ELF-1 (cell line): ENCODE measurements around the gene ZNF14.
"Not testable (repeated sequence)": the region's sequence is repeated elsewhere in the genome, so short reads cannot be mapped to it uniquely, and the experiment has no call there.

Source experiments
- DNase-seq: peaks from one replicate; pipeline ENCODE4 v3.0.0-alpha.2; 2016; ENCODE audit warnings: low read depth, low spot score

The ZNF14 gene

DNA sequence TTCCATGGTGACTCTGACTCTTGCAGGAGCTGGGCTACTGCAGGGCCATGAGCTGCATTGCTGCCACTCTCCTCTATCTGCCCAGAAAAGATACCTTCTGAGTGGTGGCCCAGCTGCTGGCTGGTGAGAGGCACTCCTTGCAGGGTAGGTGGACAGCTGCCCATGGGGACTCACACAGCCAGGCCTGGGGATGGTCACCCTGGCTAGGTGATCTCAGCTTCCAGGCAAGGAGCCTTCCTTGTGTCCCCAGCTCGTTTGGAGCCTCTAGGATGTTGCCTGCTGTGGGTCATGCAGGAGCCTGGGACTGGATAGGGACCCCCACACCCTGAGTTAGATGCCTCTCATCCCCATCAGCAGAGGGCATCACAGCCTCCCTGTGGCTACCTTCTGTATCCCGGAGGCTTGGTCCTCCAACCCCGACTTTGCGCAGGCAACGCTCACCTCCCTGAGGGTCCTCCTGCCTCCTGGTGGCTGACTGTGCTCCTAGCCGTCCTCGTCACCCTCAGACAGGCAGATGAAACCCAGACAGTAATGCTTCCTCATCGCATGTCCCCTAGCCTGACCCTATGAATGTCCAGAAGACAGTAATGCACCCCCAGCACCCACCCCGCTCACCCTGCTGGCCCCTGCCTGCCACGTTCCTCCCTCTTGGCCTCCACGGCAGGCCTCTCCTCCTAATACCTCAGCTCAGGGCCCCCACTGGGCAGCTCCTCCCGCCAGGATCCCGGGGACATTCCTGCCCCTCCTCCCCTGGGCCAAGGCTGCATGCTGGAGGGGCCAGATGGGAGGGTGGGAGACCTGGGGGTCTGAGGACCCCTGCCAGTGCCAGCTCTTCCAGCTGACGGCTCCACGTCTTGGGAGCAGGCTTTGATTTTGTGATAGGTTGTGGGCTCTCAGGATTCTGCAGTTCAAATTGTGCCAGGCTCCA lies 13.6 kb upstream of the ZNF14 start:
- no peak for DNase-seq

DNA sequence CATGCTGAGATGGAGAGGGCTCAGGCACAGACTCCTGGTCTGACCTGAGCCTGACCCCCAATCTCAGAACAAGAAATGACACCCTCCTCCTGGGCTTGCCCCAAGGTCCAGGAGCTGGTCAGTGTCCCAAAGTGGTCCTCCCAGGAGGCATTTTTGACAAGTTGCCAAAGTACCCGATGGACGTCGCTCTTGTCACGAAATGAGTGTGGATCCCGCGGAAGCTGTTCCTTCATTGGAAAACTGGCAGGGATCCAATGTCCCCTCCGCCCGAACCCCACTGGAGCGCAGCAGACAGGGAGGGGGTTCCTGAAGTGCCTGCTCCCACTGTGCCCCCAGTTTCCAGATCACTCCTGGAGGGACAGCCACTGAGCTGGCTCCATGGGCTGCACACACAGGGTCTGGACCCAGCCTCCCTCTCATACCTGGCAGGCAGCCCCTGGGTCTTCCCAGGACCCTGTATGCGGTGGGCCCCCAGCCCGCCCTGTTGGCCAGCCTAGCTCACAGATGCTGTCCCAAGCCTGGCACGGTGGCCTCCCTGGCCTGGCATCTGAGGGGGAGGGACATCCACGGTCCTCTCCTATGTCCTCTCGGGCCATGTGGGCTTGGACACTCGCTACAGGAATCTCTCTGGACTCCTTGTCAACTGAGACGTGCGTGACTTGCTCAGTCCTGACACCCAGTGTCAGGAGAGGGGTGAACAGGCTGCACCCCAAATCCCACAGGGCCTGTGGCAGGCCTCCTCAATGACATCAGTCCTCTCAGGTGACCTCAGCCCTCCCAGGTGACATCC lies 12.8 kb upstream of the ZNF14 start:
- DNase-seq, result no peak

DNA sequence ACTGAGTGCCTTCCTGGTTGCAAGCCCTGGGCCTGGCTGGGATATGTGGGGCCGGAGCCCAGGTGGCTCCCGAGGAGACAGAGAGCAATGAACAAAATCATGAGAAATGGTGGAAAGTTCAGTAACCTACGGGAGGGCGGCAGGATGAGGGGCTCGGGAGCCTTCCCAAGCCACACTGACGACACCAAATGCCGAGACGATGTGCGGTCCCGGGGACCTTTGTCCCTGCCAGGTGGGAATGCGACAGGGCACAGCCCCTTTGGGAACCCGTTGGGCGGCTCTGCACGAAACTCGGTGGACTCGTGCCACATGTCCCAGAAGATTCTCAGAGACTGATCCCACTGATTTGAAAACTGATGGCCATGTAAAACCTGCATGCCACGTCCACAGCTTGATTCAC lies 11.7 kb upstream of the ZNF14 start:
- DNase-seq, result no peak

DNA sequence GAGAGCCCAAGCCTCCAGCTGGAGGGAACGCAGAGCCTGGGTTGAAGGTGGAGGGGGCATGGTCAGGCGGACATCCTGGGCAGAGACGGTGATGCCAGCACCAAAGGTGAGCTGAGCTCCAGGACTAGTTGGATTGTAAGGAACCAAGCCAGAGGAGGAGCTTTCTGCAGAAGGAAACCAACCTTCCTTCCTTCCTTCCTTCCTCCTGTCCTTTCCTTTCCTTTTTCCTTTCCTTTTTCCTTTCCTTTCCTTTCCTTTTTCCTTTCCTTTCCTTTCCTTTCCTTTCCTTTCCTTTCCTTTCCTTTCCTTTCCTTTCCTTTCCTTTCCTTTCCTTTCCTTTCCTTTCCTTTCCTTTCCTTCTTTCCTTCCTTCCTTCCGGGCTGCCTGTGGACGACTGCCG lies 11.0 kb upstream of the ZNF14 start:
- not testable (repeated sequence) for DNase-seq

DNA sequence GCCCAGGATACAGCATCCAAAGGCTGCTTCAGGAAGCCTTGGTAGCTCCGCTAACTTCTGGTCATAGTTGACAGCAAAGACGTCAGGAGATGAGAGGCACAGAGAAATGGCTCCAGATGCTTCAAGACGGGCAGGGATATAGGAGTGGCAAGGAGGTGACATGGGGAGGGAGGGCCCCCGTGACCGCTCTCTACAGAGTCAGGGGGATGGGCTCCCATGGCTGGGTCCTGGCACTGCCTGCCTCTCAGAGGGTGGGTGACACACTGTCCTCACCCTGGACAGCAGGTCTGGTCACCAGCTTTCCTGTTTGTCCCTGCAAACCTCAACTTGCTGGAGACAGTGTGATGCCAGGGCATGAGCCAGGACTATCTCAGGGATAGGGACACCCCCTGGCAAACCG lies 10.3 kb upstream of the ZNF14 start:
- no peak for DNase-seq

DNA sequence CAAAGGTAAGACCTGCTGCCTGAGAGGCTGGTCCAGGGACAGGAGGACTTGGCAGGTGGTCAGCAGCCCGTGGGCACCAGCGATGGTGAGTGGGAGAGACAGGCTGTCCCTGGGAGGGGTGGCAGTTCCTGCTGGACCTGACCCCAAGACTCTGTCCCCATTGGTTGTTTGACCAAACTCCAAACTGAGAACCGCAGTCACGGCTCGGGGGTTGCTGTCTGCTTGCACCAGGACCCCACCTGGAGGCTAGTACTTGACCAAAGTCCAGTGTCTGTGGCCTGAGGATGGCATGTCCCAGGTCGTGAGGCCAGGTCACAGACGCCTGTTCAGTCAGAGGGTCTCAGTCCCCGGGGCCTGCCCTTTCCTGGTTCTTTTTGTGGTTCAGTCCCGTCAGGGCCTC lies 9.9 kb upstream of the ZNF14 start:
- DNase-seq, result no peak

DNA sequence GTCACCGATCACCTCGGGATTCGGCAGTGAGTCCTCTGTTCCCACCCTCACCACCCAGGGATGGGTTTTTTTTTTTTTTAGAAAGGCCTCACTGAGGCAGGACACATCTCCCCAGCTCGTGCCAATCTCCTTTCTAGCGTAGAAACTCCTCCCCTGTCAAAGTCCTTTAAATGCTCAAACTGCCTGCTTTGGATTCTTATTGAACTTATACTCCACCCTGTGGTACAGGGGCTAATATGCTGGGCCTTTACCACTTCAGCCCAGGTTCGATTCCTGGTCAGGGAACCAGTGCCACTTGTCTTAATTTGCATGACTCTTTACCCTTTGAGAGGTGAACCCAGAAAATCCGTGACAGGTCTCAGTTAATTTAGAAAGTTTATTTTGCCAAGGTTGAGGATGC lies 8.3 kb upstream of the ZNF14 start:
- no peak for DNase-seq

DNA sequence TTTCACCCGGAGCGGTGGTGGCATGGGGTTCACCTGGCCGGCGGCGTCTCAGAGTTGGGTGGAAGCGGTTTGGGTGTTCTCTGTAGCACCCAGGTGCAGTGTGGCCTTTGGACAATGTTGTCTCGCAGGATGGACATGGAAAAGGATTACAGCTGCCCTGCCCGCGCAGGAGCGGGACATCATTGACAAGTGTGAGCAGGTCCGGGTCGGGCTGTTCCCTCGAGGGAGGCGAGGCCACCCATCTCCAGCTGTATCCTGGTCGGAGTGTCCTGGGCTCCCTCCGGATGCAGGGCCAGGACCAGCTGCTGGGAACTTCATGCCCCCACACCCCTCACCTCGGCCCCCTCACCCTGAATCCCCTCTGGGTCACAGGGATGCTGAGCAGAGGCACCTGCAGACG lies 7.8 kb upstream of the ZNF14 start:
- no peak for DNase-seq

DNA sequence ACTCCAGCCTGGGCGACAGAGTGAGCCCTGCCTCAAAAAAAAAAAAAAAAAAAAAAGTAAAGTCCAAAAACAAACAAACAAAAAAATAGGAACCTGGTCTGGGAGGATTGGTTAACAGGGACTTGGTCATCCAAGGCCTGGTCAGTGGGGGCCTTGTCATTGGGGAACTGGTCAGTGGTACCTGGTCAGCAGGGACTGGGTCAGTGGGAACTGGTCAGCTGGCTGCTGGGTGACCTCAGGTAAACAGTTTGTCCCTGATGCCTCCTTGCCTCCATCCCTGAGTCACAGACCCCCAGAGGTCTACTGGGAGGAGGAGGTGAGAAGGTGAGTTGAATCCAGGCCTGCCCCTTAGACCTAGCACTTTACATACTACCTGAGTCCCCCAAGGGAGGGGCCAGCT lies 5.7 kb upstream of the ZNF14 start:
- DNase-seq, result no peak

DNA sequence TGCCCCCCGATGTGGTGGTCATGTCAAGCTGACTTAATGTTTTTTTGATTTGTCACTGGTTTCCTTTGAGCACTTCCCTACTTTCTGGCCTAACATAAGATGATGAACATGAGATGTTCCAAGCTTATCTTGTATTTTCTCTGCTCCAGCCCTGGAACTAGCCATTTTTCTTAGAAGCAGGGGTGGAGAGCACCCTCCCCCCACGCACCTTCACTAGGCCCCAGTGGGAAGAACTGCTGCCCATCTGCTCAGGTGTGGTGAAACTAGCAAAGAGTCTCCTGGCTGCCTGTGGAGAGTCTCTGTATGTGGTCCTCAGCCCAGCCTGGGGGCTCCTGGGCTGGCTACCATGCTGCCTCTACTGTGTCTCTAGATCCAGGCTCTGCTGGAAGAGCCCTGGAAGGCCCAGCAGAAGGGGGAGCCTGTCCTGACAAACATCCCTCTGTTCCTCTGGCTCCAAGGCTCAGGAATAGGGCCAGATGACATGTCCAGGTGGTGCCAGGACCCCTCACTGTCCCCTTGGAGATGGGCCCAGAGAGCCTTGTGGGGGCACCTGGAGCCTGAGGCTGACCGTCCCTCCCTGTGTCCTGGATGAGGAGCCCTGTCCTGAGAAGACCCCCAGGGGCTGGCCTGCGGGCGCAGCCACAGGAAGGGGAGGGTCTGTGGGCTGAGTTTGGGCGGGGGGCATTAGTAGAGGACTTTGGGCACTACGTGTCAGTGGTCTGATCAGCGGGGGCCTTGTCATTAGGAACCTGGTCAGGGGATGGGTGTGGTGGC lies 4.8 kb upstream of the ZNF14 start:
- no peak for DNase-seq

DNA sequence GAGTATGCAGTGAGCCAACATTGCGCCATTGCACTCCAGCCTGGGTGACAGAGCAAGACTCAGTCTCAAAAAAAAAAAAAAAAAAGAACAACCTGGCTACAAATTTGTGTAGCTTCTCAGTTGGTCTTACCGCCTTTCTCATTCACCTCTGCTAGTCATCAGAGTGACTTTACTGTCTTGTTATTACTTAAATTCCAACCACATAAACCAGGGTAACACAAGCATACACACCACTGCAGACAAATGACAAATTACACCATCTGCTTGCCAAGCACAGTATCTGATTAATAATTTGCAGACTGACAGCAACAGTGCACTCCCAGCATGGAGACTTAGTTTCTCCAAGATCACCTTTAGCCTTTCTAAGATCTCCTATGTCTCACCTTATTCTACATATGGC lies 11.0 kb downstream of the ZNF14 start:
- no peak for DNase-seq

DNA sequence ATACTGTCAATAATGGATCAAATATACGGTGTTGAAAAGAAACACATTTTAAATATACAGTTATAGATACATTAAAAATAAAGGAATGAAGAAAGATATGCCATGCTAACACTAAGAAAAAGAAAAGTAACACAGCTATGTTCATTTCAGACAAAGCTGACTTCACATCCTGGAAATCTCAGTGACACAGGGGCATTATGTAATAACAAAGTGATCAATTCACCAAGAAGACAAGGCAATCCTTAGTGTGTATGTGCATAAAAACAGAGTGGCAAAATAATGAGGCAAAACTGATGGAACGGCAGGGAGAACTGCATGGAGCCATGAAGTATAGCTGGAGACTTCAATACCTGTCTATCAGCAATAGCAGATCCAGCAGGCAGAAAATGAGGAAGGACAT lies 13.1 kb downstream of the ZNF14 start:
- no peak for DNase-seq

DNA sequence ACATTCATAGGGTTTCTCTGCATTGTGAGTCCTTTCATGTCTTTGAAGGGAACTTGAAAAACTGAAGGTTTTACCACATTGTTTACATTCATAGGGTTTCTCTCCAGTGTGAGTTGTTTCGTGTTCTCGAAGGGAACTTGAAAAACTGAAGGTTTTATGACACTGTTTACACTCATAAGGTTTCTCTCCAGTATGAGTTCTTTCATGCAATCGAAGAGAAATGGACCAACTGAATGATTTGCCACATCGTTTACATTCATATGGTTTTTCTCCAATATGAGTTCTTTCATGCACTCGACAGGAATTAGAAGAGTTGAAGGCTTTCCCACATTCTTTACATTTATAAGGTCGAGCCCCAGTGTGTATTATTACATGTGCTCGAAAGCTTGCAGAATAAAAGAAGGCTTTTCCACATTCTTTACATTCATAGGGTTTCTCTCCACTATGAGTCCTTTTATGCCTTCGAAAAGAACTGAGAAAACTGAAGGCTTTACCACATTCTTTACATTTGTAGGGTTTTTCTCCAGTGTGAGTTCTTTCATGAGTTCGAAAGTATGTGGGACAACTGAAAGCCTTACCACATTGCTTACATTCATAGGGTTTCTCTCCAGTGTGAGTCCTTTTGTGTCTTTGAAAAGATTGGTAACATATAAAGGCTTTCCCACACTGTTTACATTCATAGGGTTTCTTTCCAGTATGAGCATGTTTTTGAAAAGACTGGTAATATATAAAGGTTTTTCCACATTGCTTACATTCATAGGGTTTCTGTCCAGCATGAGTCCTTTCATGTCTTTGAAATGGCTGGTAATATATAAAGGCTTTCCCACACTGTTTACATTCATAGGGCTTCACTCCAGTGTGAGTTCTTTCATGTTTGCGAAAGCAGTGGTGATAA lies 20.7 kb downstream of the ZNF14 start:
- no peak for DNase-seq

DNA sequence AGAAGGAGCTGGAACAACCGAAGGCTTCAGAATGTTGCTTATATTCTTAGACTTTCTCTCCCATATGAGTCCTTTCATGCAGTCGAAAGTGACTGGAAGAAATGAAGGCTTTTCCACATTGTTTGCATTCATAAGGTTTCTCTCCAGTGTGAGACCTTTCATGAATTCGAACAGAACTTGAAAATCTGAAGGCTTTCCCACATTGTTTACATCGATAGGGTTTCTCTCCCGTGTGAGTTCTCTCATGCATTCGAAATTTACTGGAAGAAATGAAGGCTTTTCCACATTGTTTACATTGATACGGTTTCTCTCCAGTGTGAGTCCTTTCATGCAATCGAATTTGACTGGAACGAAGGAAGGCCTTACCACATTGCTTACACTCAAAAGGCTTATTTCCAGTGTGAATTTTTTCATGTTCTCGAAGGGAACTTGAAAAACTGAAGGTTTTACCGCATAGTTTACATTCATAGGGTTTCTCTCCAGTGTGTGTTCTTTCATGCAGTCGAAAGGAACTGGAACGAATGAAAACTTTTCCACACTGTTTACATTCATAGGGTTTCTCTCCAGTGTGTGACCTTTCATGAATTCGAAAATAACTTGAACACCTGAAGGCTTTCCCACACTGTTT lies 21.5 kb downstream of the ZNF14 start:
- no peak for DNase-seq

DNA sequence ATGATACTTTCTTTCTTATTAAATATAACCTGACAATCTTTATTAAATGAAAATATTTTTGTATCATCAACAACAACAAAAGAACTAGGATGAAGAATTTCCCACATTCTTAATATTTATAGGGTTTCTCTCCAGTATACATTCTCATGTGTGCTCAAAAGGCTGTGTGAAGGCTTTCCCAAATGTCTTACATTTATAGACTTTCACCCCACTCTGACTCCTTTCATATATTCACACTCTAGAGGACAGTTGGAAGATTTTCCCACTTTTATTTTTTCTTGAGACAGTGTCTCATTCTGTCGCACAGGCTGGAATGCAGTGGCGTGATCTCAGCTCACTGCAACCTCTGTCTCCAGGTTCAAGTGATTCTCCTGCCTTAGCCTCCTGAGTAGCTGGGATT lies 22.4 kb downstream of the ZNF14 start:
- no peak for DNase-seq

DNA sequence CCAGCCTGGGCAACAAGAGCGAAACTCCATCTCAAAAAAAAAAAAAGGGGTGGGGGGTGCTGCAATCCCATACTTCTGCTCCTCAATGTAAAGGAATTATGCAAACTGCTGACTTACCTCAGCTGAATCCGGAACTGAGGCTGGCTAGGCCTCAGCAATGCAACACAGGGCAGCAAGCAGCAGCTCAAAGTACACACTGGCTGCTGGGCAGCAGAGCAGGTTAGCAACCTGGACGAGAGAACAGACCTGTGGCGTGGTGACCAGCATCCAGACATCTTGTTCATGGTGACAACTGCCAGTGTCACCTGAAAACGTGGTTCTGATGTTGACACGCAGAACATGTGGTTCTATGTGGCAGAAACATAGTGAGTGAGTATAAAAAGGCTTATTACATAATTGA lies 28.1 kb downstream of the ZNF14 start:
- no peak for DNase-seq

DNA sequence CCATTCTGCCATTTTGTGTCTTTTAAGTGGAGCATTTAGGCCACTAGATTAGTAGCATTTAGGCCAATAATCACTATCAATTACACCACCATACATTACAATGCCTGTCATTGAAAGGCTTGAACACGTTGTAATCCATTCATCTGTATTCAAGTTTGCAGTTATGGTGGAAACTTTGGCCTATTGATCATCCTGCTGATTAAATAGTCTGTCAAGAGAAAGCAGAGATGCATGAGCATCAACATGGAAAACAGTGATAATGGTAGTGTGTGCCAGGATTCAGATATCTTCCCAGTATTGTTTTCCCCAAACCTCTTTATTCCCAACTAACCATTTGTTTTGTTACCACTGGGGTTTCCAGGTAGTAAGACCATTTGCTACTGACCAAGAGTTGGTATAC lies 32.4 kb downstream of the ZNF14 start:
- DNase-seq, result not testable (repeated sequence)

DNA sequence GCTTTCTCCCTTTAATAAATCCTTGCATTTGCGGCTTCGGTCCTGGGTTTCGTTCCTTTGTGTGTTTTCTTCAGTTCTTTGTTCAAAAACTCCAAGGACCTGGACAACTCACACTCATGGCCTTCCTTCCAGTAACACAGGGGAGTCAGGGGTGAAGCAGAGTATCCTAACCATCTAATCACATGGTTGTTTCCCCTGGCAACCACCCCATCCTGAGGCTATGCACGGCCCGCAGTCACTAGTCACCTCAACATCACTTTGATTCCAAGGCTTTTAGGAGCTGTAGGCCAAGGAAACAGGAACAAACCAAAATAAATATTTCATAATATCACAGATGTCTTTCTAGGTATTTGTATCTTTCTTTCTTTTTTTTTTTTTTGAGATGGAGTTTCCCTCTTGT lies 35.3 kb downstream of the ZNF14 start:
- DNase-seq, result no peak

DNA sequence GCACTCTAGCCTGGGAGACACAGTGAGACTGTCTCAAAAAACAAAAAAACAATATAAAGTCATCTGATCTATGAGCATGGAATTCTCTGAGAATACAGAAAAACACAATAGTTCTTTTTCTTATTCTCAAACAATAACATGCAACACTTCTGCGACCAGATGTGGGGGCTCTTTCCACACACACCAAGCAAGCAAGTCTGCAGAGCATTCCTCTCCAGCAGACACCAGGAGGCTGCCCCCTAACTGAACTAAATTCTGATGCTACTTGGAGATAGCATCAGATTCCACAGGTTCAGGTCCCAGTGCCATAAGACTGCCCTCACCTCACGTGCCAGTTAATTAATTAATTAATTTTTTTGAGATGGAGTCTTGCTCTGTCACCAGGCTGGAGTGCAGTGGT lies 36.5 kb downstream of the ZNF14 start:
- DNase-seq, result no peak

DNA sequence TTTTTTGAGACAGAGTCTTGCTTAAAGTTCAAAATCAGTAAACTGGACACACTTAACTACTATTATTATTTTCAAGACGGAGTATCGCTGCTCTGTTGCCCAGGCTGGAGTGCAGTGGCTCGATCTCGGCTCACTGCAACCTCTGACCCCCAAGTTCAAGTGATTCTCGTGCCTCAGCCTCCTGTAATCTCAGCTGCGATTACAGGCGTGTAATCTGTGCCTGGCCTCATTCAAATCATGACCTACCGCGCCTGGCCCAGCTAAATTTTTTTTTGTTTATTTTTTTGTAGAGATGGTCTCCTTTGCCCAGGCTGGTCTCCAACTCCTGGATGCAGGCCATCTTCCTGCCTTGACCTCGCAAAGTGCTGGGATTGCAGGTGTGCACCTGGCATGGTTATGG lies 41.2 kb downstream of the ZNF14 start:
- DNase-seq, result no peak

DNA sequence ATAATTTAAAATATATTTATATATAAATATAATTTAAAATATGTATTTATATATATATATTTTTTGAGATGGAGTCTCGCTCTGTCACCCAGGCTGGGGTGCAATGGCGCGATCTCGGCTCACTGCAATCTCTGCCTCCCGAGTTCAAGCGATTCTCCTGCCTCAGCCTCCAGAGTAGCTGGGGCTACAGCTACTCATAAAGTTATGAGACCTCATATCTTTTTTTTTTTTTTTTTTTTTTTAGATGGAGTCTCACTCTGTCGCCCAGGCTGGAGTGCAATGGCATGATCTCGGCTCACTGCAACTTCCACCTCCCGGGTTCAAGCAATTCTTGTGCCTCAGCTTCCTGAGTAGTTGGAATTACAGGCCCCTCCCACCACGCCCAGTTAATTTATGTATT lies 43.9 kb downstream of the ZNF14 start:
- not testable (repeated sequence) for DNase-seq
